C4-2B (cell line): ENCODE measurements around the gene CFAP99.

Source experiments
- H3K27ac ChIP-seq: fragments of 450-650 bp; 2 replicates; pipeline ENCODE4 v1.5.1; 2017
- CTCF ChIP-seq: fragments of 450-650 bp; conservative IDR thresholded peaks from 2 replicates; pipeline ENCODE4 v1.5.1; 2017; ENCODE audit warnings: mild to moderate bottlenecking
- ZFX ChIP-seq: fragments of 450-650 bp; IDR thresholded peaks from 2 replicates; pipeline ENCODE4 v1.6.1; 2017

The CFAP99 gene

DNA sequence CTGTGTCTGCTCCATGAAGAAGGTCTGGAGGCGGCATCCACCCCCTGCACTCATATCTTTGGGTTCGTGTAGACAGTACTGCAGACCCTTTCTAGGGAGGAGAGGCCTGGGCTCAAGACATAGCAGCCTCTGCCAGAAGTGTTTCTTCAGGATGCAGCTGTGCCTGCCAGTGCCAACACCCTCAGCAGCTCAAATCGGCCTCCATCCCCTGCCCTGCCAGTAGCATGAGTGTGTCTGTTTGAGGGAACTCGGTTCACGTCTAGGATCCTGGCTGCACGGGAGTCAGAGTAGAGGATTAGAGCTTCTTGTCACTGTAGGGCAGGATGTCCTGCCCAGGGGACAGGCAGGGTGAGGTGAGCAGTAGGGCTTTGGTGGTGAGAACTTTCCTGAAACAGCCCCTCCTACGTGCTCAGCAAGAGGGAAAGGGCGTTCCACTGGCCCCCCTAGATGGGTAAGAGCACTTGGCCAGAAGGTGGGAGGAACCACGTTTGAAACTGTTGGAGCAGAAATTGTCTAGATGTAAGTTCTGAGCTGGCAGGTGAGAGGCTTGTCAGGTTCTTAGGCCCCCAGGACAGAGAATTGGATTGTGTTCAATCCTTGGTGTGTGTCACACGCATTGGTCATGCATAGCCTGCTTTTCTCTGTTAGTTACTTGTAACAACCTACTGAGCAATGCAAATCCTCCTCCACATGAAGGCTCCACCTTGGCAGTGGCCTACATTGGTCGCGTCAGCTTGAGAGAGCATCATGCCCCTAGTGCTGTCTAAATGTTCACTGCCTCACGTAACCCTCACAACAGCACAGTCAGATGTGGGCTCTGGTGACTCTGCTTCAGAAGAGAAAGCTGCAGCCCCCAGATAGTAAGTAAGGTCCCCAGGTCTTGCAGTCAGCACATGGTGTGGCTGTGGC lies 91.8 kb downstream of the CFAP99 start:
- TF ChIP-seq CTCF (no peak), ZFX (no peak)
- H3K27ac ChIP-seq, result no peak overlapping the region

- TF ChIP-seq CTCF, result no peak
- TF ChIP-seq ZFX, result no peak
Observed at GRCh38 chr4:2511645-2512131, 92.9 kb downstream of the CFAP99 start.

More at GRCh38 chr4:2511645-2512131, 92.9 kb downstream of the CFAP99 start:
- H3K27ac ChIP-seq, result no peak overlapping the region
